Lower leg skin (tissue), 3 donors: ENCODE measurements around the gene HOXC6.

Source experiments
- CTCF ChIP-seq, 3 donors: fragments of 450-650 bp; IDR thresholded peaks; one replicate each; pipeline ENCODE4 v1.5.1; 2016; ENCODE audit warnings: antibody characterized with exemption in 3 of 3, mild to moderate bottlenecking in 3 of 3, moderate library complexity in 2 of 3
- POLR2A ChIP-seq, 2 donors: fragments of 450-650 bp; IDR thresholded peaks; one replicate each; pipeline ENCODE4 v1.6.1; 2016 to 2017; ENCODE audit warnings: antibody characterized with exemption in 2 of 2, mild to moderate bottlenecking in 1 of 2, moderate library complexity in 1 of 2

- TF ChIP-seq CTCF (IDR thresholded peaks at IDR 0.05) (no peak), POLR2A (IDR thresholded peaks at IDR 0.05) (no peak)
Measured at GRCh38 chr12:54031480-54031879, 3.2 kb downstream of the HOXC6 start.
